GDM1 (cell line): ENCODE data around the gene CDHR5.

Experiments used
- DNase-seq: peaks from one replicate; lab custom pipeline; 2025; lab: John Stamatoyannopoulos, UW

CDHR5 gene

DNA sequence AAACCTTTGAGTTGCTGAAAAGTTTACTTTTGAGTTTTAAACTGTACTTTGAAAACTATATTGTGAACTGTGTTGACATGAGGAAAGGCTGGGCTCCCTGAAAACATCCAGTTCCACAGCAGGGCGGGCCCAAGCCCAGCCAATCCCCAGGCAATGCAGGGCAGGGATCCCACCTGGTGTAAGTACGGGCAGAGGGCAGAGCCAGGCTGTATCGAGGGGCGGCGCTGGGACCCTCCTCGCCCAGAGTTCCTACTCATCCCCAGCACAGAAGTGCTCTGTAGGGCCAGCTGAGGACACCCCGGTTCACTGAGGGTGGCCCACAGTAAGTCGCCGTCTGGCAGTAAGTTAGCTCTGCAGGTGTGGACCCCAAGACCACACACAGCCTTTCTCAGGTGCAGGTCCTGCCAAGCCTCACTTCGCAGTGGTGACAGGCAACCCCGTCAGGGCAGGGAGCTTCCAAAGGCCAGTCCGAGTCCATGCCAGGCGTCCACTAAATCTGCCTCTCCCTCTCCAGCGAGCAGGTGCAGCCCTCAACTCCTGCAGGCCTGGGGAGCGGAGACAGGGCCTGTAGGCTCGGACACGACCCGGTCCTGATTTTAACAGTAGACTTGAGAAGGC is 57.6 kb downstream of the CDHR5 start:
- DNase-seq, result no peak
